KMS-11 (cell line): Measurements from ENCODE around the gene CCDC178.

ENCODE experiments used
- H2AFZ ChIP-seq: fragments of 200-600 bp; sonication (generic); 2 replicates; pipeline ENCODE4 v1.6.1; 2016; ENCODE audit warnings: antibody characterized with exemption, mixed run types, low read depth
- H3K27ac ChIP-seq: fragments of 200-600 bp; sonication (generic); 2 replicates; pipeline ENCODE4 v1.6.1; 2016; ENCODE audit warnings: mild to moderate bottlenecking, mixed run types
- H3K27me3 ChIP-seq: fragments of 200-600 bp; sonication (generic); 2 replicates; pipeline ENCODE4 v1.6.1; 2017; ENCODE audit warnings: mild to moderate bottlenecking, low read depth, mixed run types, moderate library complexity; ENCODE audit not compliant: insufficient read depth
- H3K36me3 ChIP-seq: fragments of 200-600 bp; sonication (generic); 2 replicates; pipeline ENCODE4 v1.6.1; 2017; ENCODE audit warnings: mild to moderate bottlenecking, mixed run types; ENCODE audit not compliant: insufficient read depth
- H3K4me1 ChIP-seq: fragments of 200-600 bp; sonication (generic); 2 replicates; pipeline ENCODE4 v1.6.1; 2016; ENCODE audit warnings: mild to moderate bottlenecking, low read depth, mixed run types; ENCODE audit not compliant: poor library complexity, severe bottlenecking
- H3K4me2 ChIP-seq: fragments of 200-600 bp; sonication (generic); 2 replicates; pipeline ENCODE4 v1.7.0; 2016; ENCODE audit warnings: mild to moderate bottlenecking, mixed run types
- H3K4me3 ChIP-seq: fragments of 200-600 bp; sonication (generic); IDR thresholded peaks from 2 replicates; pipeline ENCODE4 v1.6.1; 2017; ENCODE audit warnings: low read depth, low read length, mixed read lengths; ENCODE audit not compliant: insufficient read depth
- H3K79me2 ChIP-seq: fragments of 200-600 bp; sonication (generic); 2 replicates; pipeline ENCODE4 v1.6.1; 2016; ENCODE audit warnings: low read depth, mixed run types; ENCODE audit not compliant: insufficient read depth
- H3K9ac ChIP-seq: fragments of 200-600 bp; sonication (generic); 2 replicates; pipeline ENCODE4 v1.6.1; 2016; ENCODE audit warnings: mild to moderate bottlenecking, mixed run types
- H4K20me1 ChIP-seq: fragments of 200-600 bp; sonication (generic); 2 replicates; pipeline ENCODE4 v1.6.1; 2016; ENCODE audit warnings: mild to moderate bottlenecking, mixed run types; ENCODE audit not compliant: insufficient read depth
- TF ChIP-seq, protein P1 (sequence below): fragments of 200-600 bp; sonication (generic); conservative IDR thresholded peaks from 2 replicates; pipeline ENCODE4 v1.6.1; 2017; ENCODE audit warnings: low read depth, mild to moderate bottlenecking, antibody characterized with exemption, low read length, moderate library complexity, mixed read lengths

CCDC178 gene

DNA sequence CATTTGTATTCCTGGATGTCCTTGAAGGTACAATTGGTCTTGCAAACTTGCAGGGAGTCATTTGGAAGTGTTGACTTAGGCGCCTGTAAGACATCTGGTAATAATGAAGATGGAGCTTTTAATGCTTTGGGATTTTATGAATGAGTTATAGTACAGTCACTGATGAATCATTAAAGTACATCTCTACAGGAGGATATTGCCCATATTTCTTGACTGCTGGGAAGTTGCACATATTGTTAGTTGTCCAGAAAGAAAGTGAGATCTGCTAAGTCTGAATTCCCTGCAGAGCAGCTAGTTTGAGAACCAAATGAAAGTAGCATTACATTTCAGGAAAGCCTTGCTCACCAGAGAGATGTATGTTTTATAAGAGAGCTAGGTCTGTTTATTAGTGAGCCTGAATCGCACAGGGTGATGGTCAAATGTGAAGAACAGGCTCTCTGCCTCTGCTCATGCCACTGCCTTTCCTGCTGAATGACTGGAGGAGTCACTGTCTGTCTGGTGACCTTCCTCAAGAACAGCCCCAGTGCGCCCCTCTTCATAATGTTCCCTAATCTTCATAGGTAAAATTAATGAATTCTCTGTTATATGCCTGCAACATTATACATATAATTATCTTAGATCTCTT lies 528.7 kb downstream of the CCDC178 start:
- Histone ChIP-seq H3K79me2 (no peaks in the 10 kb centered on the region), H3K9ac (no peak overlapping the region), H3K4me3 (no peak overlapping the region), H3K27me3 (no peaks in the 10 kb centered on the region), H2AFZ (no peak overlapping the region), H4K20me1 (no peaks in the 10 kb centered on the region), H3K4me2 (no peak overlapping the region), H3K4me1 (no peaks in the 10 kb centered on the region), H3K36me3 (no peaks in the 10 kb centered on the region), H3K27ac (no peak overlapping the region)
- TF ChIP-seq, protein P1, sequence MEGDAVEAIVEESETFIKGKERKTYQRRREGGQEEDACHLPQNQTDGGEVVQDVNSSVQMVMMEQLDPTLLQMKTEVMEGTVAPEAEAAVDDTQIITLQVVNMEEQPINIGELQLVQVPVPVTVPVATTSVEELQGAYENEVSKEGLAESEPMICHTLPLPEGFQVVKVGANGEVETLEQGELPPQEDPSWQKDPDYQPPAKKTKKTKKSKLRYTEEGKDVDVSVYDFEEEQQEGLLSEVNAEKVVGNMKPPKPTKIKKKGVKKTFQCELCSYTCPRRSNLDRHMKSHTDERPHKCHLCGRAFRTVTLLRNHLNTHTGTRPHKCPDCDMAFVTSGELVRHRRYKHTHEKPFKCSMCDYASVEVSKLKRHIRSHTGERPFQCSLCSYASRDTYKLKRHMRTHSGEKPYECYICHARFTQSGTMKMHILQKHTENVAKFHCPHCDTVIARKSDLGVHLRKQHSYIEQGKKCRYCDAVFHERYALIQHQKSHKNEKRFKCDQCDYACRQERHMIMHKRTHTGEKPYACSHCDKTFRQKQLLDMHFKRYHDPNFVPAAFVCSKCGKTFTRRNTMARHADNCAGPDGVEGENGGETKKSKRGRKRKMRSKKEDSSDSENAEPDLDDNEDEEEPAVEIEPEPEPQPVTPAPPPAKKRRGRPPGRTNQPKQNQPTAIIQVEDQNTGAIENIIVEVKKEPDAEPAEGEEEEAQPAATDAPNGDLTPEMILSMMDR, result no peak

DNA sequence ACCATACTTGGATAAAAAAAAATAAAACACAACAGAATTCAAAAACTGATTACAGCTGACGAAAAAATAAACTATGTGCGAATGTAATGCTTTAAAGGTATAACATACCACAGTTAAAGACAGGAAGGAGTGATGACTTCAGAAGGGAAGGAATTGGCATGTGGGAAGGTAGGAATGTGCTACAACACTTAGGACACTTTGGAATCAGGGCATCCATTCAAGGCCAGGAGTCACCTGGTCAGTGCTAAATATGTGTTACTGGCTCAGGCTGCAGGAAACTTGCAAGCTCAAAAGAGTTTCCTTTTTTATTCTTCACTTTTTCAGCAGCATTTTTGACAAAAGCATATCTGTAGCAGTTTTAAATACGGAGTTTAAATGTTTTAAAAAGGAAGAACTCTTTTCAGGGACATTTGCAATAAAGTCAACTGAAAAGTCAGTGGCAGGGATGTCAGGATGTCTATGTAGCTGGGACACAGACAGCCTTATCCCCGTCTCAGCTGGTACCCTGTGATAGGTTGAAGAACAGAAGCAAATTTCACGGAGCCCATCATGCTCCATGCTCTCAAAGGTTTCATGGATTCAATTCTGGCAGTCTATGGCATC lies 529.7 kb downstream of the CCDC178 start:
- TF ChIP-seq, protein P1, result no peak

DNA sequence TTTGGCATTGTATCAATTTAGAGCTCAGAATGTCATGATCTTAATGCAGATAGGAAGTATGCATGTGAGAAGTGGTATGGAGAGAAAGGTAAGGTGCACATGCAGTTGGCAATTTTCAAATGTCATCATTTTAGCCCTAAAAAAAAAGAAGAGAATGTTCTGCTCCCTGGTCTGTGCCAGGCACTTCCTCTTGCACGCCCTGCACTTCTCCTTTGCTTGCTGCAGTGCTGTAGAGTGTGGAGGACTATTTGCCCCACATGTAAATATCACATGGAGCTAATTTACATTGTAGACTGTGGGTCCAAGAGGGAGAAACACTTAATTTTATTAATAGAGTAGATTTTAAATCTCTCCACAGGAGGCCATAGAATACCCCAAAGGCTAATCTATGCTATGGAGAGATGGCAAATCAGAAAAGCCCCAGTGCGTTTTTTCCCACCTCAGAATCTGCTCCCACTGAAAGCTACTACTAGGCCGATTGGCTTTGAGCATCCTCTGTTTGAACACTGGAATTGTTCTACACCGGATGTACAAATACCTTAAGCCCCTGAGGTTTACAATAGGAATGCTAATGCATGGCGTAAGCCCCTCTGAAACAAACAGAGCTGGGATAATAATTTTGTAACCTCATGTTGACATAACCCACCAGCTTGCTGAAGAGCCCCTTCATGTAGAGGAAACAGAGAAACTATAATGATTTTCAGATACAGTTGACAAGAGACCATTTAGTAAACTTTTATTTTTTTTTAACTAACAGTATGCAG lies 530.5 kb downstream of the CCDC178 start:
- Histone ChIP-seq H3K27ac (no peak overlapping the region), H2AFZ (no peak overlapping the region), H3K79me2 (no peaks in the 10 kb centered on the region), H4K20me1 (no peaks in the 10 kb centered on the region), H3K4me3 (no peak overlapping the region), H3K4me1 (no peaks in the 10 kb centered on the region), H3K27me3 (no peaks in the 10 kb centered on the region), H3K36me3 (no peaks in the 10 kb centered on the region), H3K9ac (no peak overlapping the region), H3K4me2 (no peak overlapping the region)
- TF ChIP-seq, protein P1, result no peak

More for the DNA sequence above, 529.7 kb downstream of the CCDC178 start:
- H3K9ac ChIP-seq, result no peak overlapping the region
- H3K4me3 ChIP-seq, result no peak overlapping the region
- H3K79me2 ChIP-seq, result no peaks in the 10 kb centered on the region
- H3K27ac ChIP-seq, result no peak overlapping the region
- no peaks in the 10 kb centered on the region for H3K4me1 ChIP-seq
- H3K4me2 ChIP-seq, result no peak overlapping the region
- H2AFZ ChIP-seq, result no peak overlapping the region
- no peaks in the 10 kb centered on the region for H4K20me1 ChIP-seq
- H3K27me3 ChIP-seq, result no peaks in the 10 kb centered on the region
- no peaks in the 10 kb centered on the region for H3K36me3 ChIP-seq

DNA sequence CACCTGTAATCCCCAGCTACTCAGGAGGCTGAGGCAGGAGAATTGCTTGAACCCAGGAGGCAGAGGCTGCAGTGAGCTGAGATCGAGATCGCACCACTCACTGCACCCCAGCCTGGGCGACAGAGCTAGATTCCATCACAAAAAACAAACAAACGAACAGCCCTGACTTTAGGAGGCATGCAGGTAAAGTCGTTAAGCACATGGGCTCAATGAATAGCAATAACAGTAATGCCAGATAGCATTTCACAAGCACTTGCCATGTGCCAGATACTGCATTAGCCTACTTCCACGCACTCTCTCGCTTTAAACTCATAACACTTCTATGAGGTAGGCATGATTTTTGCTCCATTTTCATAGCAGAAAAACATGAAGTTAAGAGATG lies 532.1 kb downstream of the CCDC178 start:
- H3K27ac ChIP-seq, result no peak overlapping the region
- H4K20me1 ChIP-seq, result no peaks in the 10 kb centered on the region
- H3K4me1 ChIP-seq, result no peaks in the 10 kb centered on the region
- TF ChIP-seq, protein P1, result no peak
- H3K79me2 ChIP-seq, result no peaks in the 10 kb centered on the region
- no peaks in the 10 kb centered on the region for H3K36me3 ChIP-seq
- no peak overlapping the region for H2AFZ ChIP-seq
- H3K27me3 ChIP-seq, result no peaks in the 10 kb centered on the region
- H3K9ac ChIP-seq, result no peak overlapping the region
- no peak overlapping the region for H3K4me3 ChIP-seq
- no peak overlapping the region for H3K4me2 ChIP-seq
